AG09319 (cell line): ENCODE measurements around the gene PNPO.

Source experiments
- DNase-seq: peaks from one replicate; pipeline ENCODE4 v3.0.0-alpha.2; 2010; ENCODE audit warnings: low read depth; ENCODE audit errors: extremely low read depth
- TF ChIP-seq, protein P1 (sequence below): IDR thresholded peaks from 2 replicates; pipeline ENCODE4 v1.5.1; 2011; ENCODE audit warnings: low read depth, mild to moderate bottlenecking, inconsistent platforms, low read length, moderate library complexity

Gene PNPO

DNA sequence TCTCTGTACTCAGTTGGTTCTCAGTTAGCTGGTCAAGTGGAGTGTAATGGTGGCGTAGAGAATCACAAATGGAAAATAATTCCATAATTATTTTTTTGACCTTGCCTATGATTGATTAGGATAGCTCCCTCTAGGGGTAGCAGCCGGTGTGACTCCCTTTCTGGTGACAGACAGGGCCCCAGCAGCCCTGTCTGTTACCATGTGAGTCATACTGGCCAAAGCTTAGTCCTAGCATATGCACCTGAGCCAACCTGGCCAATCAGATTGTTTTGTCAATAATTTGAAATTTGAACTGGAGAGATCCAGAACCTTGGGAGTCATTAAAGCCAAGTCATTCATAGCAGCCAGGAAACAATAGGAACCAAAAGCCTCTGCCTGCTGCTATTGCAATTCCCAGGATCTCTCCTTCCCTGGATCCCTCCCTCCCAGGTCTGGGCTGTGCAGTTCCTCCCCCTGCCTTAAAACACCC, 5.6 kb downstream of the PNPO start:
- peak; percentile 45 for DNase-seq
- TF ChIP-seq, protein P1, sequence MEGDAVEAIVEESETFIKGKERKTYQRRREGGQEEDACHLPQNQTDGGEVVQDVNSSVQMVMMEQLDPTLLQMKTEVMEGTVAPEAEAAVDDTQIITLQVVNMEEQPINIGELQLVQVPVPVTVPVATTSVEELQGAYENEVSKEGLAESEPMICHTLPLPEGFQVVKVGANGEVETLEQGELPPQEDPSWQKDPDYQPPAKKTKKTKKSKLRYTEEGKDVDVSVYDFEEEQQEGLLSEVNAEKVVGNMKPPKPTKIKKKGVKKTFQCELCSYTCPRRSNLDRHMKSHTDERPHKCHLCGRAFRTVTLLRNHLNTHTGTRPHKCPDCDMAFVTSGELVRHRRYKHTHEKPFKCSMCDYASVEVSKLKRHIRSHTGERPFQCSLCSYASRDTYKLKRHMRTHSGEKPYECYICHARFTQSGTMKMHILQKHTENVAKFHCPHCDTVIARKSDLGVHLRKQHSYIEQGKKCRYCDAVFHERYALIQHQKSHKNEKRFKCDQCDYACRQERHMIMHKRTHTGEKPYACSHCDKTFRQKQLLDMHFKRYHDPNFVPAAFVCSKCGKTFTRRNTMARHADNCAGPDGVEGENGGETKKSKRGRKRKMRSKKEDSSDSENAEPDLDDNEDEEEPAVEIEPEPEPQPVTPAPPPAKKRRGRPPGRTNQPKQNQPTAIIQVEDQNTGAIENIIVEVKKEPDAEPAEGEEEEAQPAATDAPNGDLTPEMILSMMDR: peak; percentile 79

DNA sequence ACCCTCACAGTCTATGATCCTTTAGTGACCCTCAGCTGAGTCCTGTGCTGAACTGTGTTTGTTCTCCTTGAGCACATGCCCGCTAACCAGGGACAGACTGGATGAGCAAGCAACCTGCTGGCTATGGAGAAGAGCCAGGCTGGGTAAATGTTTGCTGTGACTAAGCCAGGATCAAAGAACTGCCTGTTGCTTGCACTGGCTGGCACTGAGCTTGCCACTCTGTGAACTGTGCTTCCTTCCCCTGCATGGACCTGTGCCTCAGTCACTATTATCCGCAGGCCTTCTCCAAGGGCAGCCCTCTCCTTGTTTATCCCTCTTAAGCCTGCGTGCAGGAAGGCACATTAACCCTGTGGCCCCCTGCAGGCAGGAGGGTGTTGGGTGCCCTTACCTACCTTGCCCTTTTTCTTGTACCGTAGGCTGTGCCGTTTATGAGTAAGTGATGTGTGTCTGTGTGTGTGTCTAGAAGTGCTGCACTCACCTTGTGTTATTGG, 7.4 kb downstream of the PNPO start:
- TF ChIP-seq, protein P1: no peak
- DNase-seq: no peak

DNA sequence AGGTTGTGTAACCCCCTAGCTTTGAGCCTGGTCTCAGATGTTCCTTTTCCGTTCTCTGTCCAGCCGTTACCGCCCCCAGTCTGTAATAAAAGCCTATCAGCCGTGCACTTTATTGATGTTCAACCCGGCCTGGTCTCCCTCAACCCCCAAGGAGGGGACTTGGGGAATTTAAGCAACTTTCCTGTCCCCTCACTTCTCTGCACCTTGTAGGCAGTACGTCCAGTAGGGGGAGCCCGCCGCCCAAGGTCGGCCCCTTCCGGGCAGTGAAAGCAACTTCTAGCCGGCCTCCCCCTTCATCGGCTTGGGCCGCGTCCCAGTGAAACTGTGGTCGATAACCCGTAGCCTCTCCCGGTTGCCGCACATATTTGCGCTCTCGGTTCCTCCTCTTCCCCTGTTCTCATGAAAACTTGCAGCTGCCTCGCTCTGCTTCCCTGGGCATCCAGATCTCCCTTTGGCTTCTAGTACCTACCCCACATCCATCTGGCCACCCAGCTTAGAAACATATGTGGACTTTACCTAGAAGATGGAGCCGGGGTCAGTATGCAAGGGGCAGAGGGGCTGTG, 7.9 kb downstream of the PNPO start:
- TF ChIP-seq, protein P1: peak; percentile 92
- peak; percentile 45 for DNase-seq

DNA sequence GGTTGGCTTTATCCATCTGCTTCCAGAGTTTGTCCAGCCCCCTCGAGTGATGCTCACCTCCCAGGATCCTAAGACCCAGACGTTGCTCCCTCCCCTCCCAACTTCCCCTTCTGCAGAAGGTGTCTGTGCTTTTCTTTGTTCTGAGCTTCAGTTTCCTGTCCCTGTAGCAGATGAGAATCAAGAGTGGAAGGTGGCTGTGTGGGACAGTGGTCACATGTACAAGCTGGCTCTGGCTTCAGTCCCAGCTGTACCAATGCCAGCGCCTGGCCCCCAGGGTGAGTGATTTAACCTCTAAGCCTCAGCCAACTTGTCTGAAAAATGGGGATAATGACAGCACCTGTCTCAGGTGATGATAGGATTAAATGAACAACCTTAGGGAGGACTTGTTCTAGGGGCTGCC, 8.6 kb downstream of the PNPO start:
- TF ChIP-seq, protein P1: no peak
- DNase-seq: no peak

DNA sequence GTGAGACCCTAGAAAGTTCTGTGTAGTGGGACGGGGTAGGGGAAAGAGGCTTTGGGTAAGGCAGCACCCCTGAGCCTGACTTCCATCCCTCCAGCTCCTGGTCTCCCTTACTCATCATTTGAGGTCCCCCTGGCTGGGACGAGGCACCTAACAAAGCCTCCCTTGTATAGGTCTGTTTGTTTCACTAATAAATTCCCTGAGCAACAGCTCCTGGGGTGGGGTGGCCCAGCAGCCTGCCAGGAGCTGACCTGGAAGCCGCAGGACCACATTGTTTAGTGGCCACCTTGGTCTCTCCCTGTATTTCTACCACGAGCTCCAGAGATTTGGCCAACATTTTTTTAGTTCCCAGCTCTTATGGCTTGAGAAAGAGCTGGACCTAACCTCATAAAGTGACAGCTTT, 9.1 kb downstream of the PNPO start:
- TF ChIP-seq, protein P1: no peak
- no peak for DNase-seq

DNA sequence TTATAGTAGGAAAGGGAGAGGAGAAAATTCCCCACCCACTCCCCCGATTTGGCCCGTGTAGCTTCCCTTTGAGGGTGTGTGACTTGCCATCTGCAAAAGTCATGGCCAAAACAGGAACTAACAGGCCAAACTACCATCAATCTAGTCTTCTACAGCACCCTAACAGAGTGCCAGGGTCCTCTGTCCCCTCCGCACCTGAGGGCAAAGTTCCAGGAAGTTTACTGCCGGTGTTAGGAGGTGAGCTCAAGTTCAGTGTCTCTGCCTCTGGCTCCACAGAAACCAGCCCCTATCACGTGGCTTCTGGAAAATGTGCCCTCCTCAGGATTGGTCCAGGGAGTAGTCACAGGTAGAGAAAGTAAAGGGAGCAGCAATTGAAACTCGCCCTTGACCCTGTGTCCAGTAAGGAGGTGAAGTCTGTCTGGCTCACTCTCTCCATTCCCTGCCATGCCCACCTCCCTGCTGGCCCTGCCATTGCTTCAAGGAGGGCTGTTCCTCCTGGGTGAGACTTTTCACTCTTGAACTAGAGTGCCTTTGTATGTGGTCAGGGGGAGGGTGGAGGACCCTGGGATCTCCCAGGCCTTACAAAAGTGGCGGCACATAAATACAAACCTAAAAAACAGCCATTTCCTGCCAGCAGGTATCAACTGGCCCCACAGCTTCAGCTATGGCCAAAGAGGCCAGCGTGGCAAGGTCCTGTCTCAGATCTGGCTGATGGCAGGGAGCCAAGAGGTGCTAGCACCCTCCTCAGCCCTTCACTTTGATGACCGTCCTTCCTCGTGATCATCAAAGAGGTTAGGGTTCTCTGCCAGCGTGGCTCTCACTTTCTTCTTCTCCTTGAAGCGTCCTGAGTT, 11.0 kb downstream of the PNPO start:
- no peak for DNase-seq
- TF ChIP-seq, protein P1: no peak

DNA sequence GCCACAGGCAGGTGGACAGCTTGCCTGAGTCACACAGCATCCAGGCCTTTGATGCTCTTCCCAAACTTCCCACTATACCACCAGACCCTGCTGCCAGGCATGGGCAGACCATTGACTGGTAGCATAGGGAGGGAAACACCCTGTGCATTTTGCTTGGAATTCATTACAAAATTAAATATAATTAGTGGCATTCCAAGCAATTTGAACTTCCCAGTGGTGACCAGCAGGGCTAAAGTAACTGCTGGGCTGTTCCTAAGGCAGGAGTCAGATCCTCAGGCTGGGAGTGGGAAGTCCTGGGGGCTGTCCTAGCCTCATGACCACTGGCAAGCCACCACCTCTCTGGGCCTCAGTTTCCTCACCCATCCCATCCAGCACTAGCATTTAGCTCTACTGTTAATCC, 12.5 kb downstream of the PNPO start:
- DNase-seq: no peak
- TF ChIP-seq, protein P1: no peak
